ENCODE measurements around the gene RSPH9.

- TF ChIP-seq CTCF (IDR thresholded peaks at IDR 0.05; ENCODE audit: low read depth, low read length) (no peak), POLR2A (IDR thresholded peaks at IDR 0.05; ENCODE audit: extremely low read depth, insufficient read length) (peak; percentile 76)
- TF ChIP-seq, protein P1, sequence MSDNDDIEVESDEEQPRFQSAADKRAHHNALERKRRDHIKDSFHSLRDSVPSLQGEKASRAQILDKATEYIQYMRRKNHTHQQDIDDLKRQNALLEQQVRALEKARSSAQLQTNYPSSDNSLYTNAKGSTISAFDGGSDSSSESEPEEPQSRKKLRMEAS (IDR thresholded peaks at IDR 0.05; ENCODE audit: low read depth, low read length), result 0 out of 2 replicates have a peak, but pooled peaks have one; percentile 19
These were observed 42.9 kb downstream of the RSPH9 start, which contains the start of gene MRPS18A for GRCh38 chr6:43687437-43688347.
